ENCODE data around the gene RASSF5.

The RASSF5 gene

DNA sequence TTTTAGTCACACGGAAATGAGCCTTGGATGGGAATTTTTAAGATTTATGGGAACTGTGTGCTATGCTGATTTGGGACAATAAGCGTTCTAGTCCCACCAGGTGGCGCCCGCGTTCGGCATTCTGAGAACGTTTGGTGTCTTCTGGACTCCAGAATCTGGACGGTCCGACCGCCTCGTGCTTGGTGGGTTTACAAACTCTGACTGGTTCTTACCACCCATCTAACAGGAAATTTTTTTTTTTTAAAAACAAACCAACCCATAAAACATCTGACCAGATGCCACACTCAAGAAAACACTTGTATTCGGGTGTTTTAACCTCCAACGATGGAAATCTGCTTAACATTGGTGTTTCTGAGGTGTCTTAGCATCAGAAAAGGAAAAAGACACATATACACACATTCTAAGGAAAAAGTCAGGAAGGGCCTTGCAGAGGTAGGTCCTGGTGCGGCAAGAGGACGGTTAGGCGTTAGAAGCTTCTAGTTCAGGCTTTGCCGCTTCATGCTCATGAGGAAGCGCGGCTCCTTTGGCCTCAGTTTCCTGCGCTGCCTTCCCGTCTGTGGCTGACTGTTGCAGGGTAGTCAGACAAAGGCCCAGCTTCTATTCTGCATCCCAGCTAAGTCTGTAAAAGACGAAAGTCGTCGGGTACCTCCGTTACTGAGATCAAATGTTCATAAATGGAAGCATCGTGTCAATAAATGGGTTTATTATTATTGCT is 127.2 kb downstream of the RASSF5 start:
- DNase-seq (ENCODE audit: low spot score): peak; percentile 84

DNA sequence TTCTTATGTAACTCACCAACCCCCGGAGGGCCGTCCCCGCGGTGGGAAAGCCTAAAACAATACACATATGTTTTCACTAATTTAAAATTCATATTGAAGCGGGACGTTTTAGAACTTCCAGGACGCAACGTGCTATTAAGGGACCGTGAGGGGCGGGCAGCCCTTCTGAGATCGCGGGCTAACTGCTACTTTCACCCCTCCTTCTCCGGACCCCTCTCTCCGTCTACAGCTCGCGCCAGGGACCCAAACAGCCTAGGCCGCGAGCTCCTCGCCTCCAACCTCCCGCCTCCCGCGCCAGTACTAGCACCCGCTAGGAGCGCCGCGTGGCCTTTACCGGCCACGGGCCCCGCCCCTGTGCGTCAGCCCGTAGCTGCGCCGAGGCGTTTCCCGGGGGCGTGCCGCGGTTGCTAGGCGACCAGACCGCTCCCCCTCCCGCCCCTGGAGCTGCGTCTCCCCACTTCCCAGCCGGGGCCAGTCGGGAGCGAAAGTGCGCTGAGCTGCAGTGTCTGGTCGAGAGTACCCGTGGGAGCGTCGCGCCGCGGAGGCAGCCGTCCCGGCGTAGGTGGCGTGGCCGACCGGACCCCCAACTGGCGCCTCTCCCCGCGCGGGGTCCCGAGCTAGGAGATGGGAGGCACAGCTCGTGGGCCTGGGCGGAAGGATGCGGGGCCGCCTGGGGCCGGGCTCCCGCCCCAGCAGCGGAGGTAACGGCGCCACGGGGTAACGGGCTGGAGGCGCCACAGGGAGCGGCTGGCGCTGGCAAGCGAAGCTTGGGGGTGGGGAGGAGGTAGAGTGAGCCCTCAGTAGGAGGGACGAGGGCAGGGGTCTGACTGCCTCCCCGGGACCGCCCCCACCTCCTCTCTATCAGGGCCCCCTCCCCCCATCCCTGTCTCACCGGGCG is 128.0 kb downstream of the RASSF5 start, which contains the start of gene DYRK3:
TSS of gene DYRK3 (plus strand) at position 457 of the 898 bp plus-strand sequence. CDS start at position 625, 168 bp downstream.
- peak; percentile 87 for DNase-seq (ENCODE audit: low spot score)

DNA sequence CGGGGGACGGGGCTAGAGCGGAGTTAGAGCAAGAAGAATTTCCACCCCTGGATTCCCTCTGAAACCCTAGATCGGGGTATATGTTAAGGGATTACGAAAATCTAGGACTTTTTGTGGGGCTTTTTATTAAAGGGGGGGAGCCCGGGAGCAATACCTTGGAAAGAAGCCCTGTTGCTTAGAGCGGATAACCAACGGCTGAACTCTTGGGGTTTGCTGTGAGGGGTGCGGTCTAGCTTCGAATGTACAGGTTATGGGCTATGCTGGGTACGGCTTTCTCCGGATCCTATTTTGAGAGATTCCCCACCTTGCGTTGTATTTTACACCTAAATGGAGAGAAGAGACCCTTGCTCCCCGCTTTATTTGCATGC is 128.6 kb downstream of the RASSF5 start:
- DNase-seq (ENCODE audit: low spot score): no peak

DNA sequence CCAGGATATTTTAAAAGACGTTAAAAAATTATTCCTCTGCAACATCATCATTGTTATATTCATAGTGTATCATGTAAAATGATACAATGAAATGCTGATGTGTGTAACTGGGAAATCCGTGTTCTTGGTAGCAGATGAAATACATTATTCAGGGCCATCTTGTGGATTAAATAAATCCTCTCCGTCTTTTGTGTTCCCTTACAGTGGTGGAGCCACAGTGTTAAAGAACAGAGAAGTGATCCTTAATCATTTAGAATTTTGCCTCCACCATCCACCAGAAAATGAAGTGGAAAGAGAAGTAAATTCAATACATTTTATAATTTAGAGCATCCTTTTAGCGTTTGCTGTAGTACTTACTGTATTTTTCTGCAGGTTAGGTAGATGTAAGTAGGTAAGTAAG is 129.3 kb downstream of the RASSF5 start:
- DNase-seq (ENCODE audit: low spot score): no peak

DNA sequence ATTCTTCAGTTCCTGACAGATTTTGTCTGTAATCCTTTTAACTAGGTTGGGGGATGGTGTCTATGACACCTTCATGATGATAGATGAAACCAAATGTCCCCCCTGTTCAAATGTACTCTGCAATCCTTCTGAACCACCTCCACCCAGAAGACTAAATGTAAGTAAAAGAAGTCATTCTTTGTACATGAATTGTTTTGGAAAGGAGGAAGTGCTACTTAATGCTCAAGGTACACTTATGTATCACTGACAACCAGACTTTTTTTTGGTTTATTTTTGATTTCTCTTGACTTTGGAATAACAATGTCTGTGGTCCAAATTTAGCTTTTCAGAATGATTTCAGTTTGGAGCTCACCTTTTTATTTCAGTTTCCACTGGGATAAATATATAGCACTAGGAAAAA is 130.3 kb downstream of the RASSF5 start:
- DNase-seq (ENCODE audit: low spot score): no peak
